Adrenal gland (tissue), 5 donors: ENCODE results near the gene ITIH1.

Experiments
- CTCF ChIP-seq, 6 experiments: fragments of 450-650 bp in 4 of 6; fragments of 200-600 bp in 2 of 6; sonication (generic) in 1 of 6; IDR thresholded peaks; 1 replicate in 5 of 6; 2 replicates in 1 of 6; pipeline versions ENCODE4 v1.5.1 to v1.8.0; 2016 to 2021; ENCODE audit warnings: antibody characterized with exemption in 6 of 6, mild to moderate bottlenecking in 2 of 6, moderate library complexity in 1 of 6
- POLR2A ChIP-seq, 2 donors: fragments of 450-650 bp; IDR thresholded peaks; one replicate each; pipeline ENCODE4 v1.6.1; 2017; ENCODE audit warnings: antibody characterized with exemption in 2 of 2, mild to moderate bottlenecking in 2 of 2, moderate library complexity in 1 of 2
- donor health status: DM: no; HTN: no; CAD: no.

- TF ChIP-seq POLR2A (IDR thresholded peaks at IDR 0.05) (no peak), CTCF (IDR thresholded peaks at IDR 0.05) (no peak)
Observed at GRCh38 chr3:52827866-52828376, 50.5 kb downstream of the ITIH1 start.
